H1 (cell line): ENCODE results near the gene DUSP10. TPM values are rescaled to one million over a fixed set of nuclear protein-coding genes. Genes with fewer than 3 reads are reported as not detected.

Experiments used
- ASH2L ChIP-seq: fragments of 200-600, 300-600 bp; sonication (generic); IDR thresholded peaks from one replicate; pipeline ENCODE4 v1.7.1; 2017; ENCODE audit warnings: low read length
- BCL11A ChIP-seq, 2 experiments: IDR thresholded peaks; one replicate each; pipeline ENCODE4 v1.6.1; 2011; ENCODE audit warnings: low read depth in 2 of 2, low read length in 2 of 2, mild to moderate bottlenecking in 2 of 2
- CBX5 ChIP-seq: fragments of 300-800, 300-1000 bp; sonication (generic); IDR thresholded peaks from 2 replicates; pipeline ENCODE4 v1.7.1; 2016; ENCODE audit warnings: antibody characterized with exemption, low read length, low read depth
- EZH2 ChIP-seq: fragments of 200-600 bp; sonication (generic); IDR thresholded peaks from 2 replicates; pipeline ENCODE4 v1.7.1; 2012; ENCODE audit warnings: low read depth, mild to moderate bottlenecking, moderate library complexity, low read length, inconsistent platforms; ENCODE audit not compliant: severe bottlenecking
- NANOG ChIP-seq: IDR thresholded peaks from 2 replicates; pipeline ENCODE4 v1.6.1; 2011; ENCODE audit warnings: low read length, low read depth, mild to moderate bottlenecking, inconsistent platforms; ENCODE audit not compliant: insufficient read depth, poor library complexity, severe bottlenecking
- POLR2AphosphoS5 ChIP-seq: IDR thresholded peaks from 2 replicates; pipeline ENCODE4 v1.6.1; 2011; ENCODE audit warnings: low read depth, low read length
- RXRA ChIP-seq: IDR thresholded peaks from 2 replicates; pipeline ENCODE4 v1.6.1; 2011; ENCODE audit warnings: low read depth, mild to moderate bottlenecking, low read length, moderate library complexity; ENCODE audit not compliant: insufficient read depth
- polyA plus RNA-seq, 7 experiments: library from polyadenylated mRNA; depleted of rRNA in 3 of 7; stranded (reverse) in 5 of 7; unstranded in 2 of 7; fragments of >200 nt in 5 of 7; fragments of 200-250 nt in 2 of 7; gene quantifications; 1 replicate in 5 of 7; 2 replicates in 1 of 7; 4 replicates in 1 of 7; pipeline versions ENCODE4 v1.2.1 to v1.2.3, GENCODE V29; 2011 to 2013; ENCODE audit warnings: missing spikeins in 2 of 7, mixed read lengths in 2 of 7
- total RNA-seq: library from RNA; stranded (reverse); fragmentation: NEBNext Ultra II Directional; extraction: Animal tissue kit (Norgen Biotek cat#: 25700); gene quantifications from 2 replicates; pipeline ENCODE4 v1.2.1, GENCODE V29; 2021

DUSP10 gene
- total and polyA plus RNA-seq, 2 of the 8 experiments (the other 6 are each of a cell fraction or from before 2014, with no cell fraction given), result 1.2 TPM

- TF ChIP-seq EZH2, result no peak
- TF ChIP-seq BCL11A (IDR thresholded peaks at IDR 0.05; ENCODE audit: low read depth in 2 of 2, low read length in 2 of 2), result no peak
- no peak for TF ChIP-seq ASH2L
- no peak for TF ChIP-seq CBX5
- TF ChIP-seq RXRA, result no peak
- TF ChIP-seq NANOG, result no peak
- TF ChIP-seq POLR2AphosphoS5, result no peak
- TF ChIP-seq, all 59 proteins: peak for 0
Measured at GRCh38 chr1:221723018-221723847, 18.7 kb downstream of the DUSP10 start (continued).
